NCI-H2196 (cell line): ENCODE measurements around the gene APOBEC3H.

ENCODE experiments used
- DNase-seq: peaks from one replicate; lab custom pipeline; 2025; ENCODE audit not compliant: unreplicated experiment; lab: John Stamatoyannopoulos, UW

Gene APOBEC3H

DNA sequence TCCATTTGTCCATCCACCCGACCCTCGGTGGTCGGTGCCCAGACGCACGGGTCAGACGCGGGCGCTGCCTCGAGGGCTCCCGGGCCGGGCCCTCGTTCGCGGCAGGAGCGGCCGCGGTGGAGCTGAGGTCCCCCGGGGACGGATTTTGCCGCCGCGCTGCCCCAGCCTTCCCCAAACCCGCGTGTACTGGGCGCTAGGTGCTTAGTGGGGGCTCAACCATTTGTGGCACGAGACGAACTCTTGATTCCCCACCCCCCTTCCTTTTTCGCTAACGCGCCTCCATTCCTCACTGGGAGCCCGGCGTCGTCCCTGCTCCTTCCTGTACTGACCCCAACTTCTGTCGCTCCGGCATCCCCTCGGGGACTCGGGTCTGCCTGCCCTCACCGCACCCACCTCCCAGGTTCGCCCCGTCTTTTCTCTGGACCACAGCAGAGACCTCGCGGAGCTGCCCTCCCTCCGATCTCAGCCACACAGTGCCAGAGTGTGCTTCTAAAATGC is 56.2 kb downstream of the APOBEC3H start:
- DNase-seq = no peak
